ENCODE measurements around the gene TTLL11. TPM values are rescaled to one million over a fixed set of nuclear protein-coding genes. Genes with fewer than 3 reads are reported as not detected.

Gene TTLL11
- total RNA-seq, 1 experiment from 2014 or later, result 1.5 TPM

DNA sequence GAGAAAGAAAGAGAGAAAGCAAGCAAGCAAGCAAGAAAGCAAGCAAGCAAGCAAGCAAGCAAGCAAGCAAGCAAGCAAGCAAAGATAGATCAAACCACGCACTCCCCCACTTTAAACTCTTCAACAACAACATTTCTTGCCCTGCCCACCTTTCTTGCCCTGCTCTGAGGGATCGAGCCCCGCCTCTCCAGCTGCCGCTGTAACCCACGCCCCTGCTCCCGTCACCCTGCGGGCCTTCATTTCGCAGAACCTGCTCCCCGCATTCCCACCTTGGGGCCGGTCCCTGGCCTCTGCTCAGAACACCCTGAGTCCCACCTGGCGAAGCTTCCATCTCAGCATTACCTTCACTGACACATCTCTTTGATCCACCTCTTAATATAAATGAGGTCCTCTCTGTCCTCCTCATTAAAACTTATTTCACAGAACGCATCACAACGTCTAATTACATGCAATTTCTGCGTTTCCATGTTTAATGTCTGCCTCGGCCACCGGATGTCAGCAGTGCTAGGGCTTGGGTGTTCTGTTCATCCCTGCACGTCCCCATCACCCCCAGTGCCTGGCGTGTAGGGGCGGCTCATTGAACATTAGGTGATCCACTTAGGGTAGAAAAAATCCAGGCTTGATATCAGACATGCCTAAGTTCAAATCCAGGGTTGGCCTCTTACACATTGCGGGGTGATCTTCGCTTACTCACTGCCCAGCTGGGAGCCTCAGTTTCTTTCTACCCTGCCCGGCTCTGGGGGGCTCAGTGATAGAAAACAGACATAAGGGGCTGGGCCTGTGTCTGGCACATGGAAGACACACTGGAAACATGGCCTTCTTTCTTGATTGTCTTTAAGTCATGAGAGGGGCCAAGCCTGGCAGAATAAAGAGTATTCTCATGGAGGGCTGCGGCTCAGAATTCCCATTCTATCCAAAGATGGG is 254.1 kb downstream of the TTLL11 start:
- no peak overlapping the region for H3K27ac Mint-ChIP-seq
- no peaks in the 10 kb centered on the region for H3K79me2 ChIP-seq (ENCODE audit: insufficient read depth, low read length)

More for the DNA sequence above, 254.1 kb downstream of the TTLL11 start:
- H2AK5ac ChIP-seq (ENCODE audit: insufficient read length, low read length), result no peak overlapping the region
- H3K9ac ChIP-seq (ENCODE audit: extremely low read depth, insufficient read length, low read length), result no peak overlapping the region
- H2BK20ac ChIP-seq (ENCODE audit: low read depth, low read length, poor library complexity, severe bottlenecking), result no peak overlapping the region
- no peak for DNase-seq
- no peak overlapping the region for H2AFZ ChIP-seq (ENCODE audit: low read length)
- H4K91ac ChIP-seq (ENCODE audit: insufficient read length, low read depth, low read length), result no peak overlapping the region
- no peak overlapping the region for H2BK12ac ChIP-seq (ENCODE audit: insufficient read length, low read depth, low read length)
- H3K18ac ChIP-seq (ENCODE audit: insufficient read length, low read depth, low read length), result no peak overlapping the region
- H3K23me2 ChIP-seq (ENCODE audit: insufficient read length, low read depth, low read length, poor library complexity, severe bottlenecking), result no peaks in the 10 kb centered on the region
- H2BK5ac ChIP-seq (ENCODE audit: insufficient read length, low read length), result no peak overlapping the region
- H4K8ac ChIP-seq (replicated peaks; ENCODE audit: insufficient read length, low read depth, low read length), result no peak overlapping the region
- no peak overlapping the region for H3K4me2 ChIP-seq (ENCODE audit: insufficient read depth, insufficient read length, low read length)
- no peak overlapping the region for H2BK15ac ChIP-seq (ENCODE audit: low read depth, low read length)
- no peak overlapping the region for H4K5ac ChIP-seq (ENCODE audit: insufficient read length, low read depth, low read length)
- no peaks in the 10 kb centered on the region for H3K4me1 ChIP-seq (ENCODE audit: insufficient read depth, low read length)
- H2BK120ac ChIP-seq (ENCODE audit: low read depth, low read length, poor library complexity, severe bottlenecking), result no peak overlapping the region
- H3K27me3 ChIP-seq (ENCODE audit: insufficient read depth, low read length), result no peaks in the 10 kb centered on the region
- no peaks in the 10 kb centered on the region for H3K9me3 ChIP-seq (ENCODE audit: control insufficient read depth, low read depth, low read length)
- H4K20me1 ChIP-seq (ENCODE audit: control insufficient read depth, insufficient read depth, insufficient read length), result no peaks in the 10 kb centered on the region
- H3K23ac ChIP-seq (ENCODE audit: insufficient read length, low read depth, low read length), result no peak overlapping the region
- no peak overlapping the region for H3T11ph ChIP-seq (ENCODE audit: low read length)
- H3K27ac ChIP-seq (ENCODE audit: insufficient read length, low read depth, low read length), result no peak overlapping the region
- Mint-ChIP-seq H3K4me1 (no peaks in the 10 kb centered on the region; a peak in 1 of 4 replicates), H3K4me3 (no peak overlapping the region), H3K27me3 (ENCODE audit: low read depth) (peaks cover 3% of the 10 kb centered on the region; the same call in 1 of the 2 replicates), H3K36me3 (ENCODE audit: insufficient read depth in 1 of 3, low read depth in 3 of 3) (no peaks in the 10 kb centered on the region), H3K9me3 (peaks cover 0 to 1% of the 10 kb centered on the region in 2 experiments; a peak in 2 of 5 replicates)
- H3K4ac ChIP-seq (ENCODE audit: low read depth, low read length), result no peak overlapping the region
- H3K79me1 ChIP-seq (ENCODE audit: insufficient read depth, low read depth, low read length, poor library complexity, severe bottlenecking), result no peaks in the 10 kb centered on the region
- TF ChIP-seq, protein P1, sequence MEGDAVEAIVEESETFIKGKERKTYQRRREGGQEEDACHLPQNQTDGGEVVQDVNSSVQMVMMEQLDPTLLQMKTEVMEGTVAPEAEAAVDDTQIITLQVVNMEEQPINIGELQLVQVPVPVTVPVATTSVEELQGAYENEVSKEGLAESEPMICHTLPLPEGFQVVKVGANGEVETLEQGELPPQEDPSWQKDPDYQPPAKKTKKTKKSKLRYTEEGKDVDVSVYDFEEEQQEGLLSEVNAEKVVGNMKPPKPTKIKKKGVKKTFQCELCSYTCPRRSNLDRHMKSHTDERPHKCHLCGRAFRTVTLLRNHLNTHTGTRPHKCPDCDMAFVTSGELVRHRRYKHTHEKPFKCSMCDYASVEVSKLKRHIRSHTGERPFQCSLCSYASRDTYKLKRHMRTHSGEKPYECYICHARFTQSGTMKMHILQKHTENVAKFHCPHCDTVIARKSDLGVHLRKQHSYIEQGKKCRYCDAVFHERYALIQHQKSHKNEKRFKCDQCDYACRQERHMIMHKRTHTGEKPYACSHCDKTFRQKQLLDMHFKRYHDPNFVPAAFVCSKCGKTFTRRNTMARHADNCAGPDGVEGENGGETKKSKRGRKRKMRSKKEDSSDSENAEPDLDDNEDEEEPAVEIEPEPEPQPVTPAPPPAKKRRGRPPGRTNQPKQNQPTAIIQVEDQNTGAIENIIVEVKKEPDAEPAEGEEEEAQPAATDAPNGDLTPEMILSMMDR (conservative IDR thresholded peaks at IDR 0.05), result peak; percentile 36; the same call in 2 of the 3 replicates
- no CpG with 5 or more reads among the region's 23 CpGs for WGBS (ENCODE audit: extremely low coverage, insufficient read length, low lambda C conversion rate)
- H3K56ac ChIP-seq (ENCODE audit: insufficient read length, low read depth, low read length), result no peak overlapping the region
- H3K14ac ChIP-seq (ENCODE audit: insufficient read depth, low read length), result no peak overlapping the region

All from H9 (cell line).